HG03575 (cell line): ENCODE data around the gene ST8SIA1.
"Not testable (repeated sequence)": the region's sequence is repeated elsewhere in the genome, so short reads cannot be mapped to it uniquely, and the experiment has no call there.

Experiments used
- ATAC-seq: cut with Tn5 transposase; IDR thresholded peaks from one replicate; pipeline ENCODE4 v1.9.1; 2021; ENCODE audit not compliant: unreplicated experiment, insufficient number of reproducible peaks, low FRiP score; ENCODE audit errors: extremely low read depth

ST8SIA1 gene, protein sequence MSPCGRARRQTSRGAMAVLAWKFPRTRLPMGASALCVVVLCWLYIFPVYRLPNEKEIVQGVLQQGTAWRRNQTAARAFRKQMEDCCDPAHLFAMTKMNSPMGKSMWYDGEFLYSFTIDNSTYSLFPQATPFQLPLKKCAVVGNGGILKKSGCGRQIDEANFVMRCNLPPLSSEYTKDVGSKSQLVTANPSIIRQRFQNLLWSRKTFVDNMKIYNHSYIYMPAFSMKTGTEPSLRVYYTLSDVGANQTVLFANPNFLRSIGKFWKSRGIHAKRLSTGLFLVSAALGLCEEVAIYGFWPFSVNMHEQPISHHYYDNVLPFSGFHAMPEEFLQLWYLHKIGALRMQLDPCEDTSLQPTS

DNA sequence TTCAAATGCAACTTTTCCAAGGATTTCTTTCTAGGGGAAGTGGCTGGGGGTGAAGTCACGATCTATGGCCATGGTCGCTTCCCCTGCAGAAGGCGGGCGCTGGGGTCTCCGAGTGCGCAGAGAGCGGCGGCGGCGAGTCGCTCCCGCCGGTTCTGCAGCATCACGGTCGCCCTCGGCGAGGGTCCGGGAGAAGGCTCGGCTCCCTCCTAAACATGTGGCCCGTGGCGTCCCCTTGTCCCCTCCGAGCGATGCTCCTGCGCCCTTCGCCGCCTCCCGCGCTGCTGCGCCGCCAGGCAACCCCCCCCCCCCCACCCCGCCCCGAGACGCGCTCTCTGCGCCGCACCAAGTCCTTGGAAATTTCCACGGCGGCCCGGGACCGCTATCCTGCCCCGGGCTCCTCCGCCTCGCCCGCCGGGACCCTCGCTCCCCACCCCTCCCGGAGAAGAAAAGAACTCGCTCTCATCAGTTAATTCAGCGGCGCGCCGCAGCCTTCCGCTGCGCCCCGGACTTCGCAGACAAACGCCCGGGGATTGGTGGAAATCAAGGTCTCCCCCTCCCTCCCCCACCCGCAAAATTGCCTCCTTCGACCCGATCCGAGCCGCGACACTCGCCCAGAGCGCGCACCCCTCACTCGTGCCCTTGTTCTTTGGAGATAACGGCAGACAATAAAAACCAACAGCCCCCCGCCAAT lies at the start of gene ST8SIA1:
ST8SIA1 (minus strand) TSS at position 298 of the 691 bp plus-strand sequence. CDS start 475 bp downstream, outside the sequence.
- no peak for ATAC-seq

GRCh38 chr12:22380031-22380430 lies 45.5 kb upstream of the ST8SIA1 start:
- ATAC-seq, result no peak

- no peak for ATAC-seq
Observed at GRCh38 chr12:22377731-22378496, 43.4 kb upstream of the ST8SIA1 start.

DNA sequence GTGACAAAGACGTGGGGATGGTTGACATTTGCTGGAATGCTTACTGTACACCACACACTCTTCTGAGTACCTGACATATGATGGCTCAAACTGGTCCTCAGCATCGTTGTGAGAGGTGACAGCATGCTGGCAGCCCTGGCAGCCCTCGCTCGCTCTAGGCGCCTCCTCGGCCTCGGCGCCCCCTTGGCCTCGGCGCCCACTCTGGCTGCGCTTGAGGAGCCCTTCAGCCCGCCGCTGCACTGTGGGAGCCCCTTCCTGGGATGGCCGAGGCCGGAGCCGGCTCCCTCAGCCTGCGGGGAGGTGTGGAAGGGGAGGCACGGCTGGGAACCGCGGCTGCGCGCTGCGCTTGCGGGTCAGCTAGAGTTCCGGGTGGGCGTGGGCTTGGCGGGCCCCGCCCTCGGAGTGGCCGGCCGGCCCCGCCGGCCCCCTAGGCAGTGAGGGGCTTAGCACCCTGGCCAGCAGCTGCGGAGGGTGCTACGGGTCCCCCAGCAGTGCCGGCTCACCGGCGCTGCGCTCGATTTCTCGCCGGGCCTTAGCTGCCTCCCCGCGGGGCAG lies 42.2 kb upstream of the ST8SIA1 start:
- not testable (repeated sequence) for ATAC-seq

GRCh38 chr12:22374508-22374907 lies 40.0 kb upstream of the ST8SIA1 start:
- ATAC-seq, result no peak

GRCh38 chr12:22372277-22372837 lies 37.9 kb upstream of the ST8SIA1 start:
- ATAC-seq, result no peak

- ATAC-seq, result no peak
Observed at GRCh38 chr12:22366181-22366580, 31.7 kb upstream of the ST8SIA1 start.

- ATAC-seq, result no peak
Observed at GRCh38 chr12:22361785-22362184, 27.3 kb upstream of the ST8SIA1 start.

DNA sequence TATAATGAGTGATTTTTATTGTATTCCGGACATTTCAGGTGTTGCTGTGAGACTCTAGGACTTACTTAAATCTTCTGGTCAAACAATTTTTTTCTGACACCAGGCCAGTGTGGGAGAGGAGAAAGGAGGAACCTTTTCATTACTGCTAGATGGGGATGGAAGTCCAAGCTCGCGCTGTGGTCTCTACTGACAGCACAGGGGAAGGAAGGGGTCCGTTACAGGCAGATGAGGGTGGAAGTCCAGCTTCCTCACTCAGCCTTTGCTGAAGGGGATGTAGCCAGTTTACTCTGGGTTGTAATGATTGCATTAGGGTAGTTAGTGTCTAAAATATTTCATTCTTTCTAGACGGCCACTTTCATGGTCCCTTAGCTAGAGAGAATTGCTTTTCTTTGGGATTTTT lies 26.3 kb upstream of the ST8SIA1 start:
- ATAC-seq, result no peak

DNA sequence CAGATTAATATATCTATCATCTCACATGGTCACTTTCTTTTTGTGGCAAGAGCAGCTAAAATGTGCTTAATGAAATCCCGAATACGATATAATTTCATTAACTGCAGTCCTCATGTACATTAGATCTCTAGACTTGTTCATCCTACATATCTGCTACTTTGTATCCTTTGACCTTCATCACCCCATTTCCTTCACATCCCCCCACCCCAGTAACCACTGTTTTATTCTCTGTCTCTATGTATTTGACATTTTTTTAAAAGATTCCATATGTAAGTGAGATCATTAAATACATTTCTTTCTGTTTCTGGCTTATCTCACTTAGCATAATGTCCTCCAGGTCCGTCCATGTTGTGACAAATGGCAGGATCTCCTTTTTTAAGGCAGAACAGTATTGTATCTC lies 23.0 kb upstream of the ST8SIA1 start:
- ATAC-seq, result no peak

GRCh38 chr12:22356231-22356630 lies 21.7 kb upstream of the ST8SIA1 start:
- ATAC-seq, result no peak

GRCh38 chr12:22355011-22355580 lies 20.6 kb upstream of the ST8SIA1 start:
- no peak for ATAC-seq

DNA sequence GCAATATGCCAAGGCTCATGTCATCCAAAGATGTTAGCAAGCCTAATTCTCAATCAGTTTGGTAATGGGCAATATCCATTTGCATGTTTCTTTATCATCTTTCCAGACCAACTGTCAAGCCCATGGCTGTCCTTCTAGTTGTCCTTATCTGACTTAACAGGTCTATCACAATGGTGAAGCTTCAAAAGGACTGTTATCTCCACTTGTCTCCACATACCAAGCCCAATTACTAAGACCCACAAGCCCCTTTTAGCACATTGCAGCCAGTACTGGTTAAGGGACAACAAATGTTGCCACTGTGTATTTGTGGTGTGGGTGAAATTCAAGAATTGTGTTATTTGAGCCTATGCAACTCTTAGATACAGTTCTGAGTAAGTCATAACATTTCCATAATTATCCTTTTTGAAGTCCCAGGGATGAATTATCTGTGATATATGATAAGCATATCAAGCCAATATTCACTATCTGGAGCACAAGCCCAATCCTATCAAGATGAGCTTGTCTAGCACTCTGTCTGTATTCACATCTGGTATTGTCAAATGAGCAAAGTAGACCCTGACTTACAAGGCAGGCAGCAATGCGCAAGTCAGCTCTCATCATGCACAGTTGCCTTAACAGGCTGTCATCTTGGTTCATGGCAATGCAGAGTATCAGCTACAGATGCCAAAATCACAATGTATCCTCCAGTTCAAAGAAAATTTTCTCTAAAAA lies 19.3 kb upstream of the ST8SIA1 start:
- no peak for ATAC-seq

DNA sequence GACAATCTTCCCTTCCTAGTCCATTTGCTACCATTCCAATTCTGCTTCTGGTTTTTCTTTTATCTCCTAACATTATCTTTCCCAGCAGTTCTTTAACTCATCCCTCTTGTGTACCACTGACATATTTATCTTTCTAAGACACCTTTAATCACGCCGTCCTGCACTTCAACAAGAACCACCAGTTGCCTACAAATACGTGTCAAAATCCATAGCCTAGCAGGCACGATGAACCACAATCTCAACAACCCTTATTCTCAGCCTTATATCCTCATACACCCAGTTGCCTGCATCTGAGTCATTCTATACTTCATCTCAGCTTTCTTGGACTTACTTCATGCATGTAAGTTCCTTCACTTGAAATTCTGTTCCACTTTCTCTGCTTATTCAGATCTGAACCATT lies 16.4 kb upstream of the ST8SIA1 start:
- ATAC-seq, result no peak

DNA sequence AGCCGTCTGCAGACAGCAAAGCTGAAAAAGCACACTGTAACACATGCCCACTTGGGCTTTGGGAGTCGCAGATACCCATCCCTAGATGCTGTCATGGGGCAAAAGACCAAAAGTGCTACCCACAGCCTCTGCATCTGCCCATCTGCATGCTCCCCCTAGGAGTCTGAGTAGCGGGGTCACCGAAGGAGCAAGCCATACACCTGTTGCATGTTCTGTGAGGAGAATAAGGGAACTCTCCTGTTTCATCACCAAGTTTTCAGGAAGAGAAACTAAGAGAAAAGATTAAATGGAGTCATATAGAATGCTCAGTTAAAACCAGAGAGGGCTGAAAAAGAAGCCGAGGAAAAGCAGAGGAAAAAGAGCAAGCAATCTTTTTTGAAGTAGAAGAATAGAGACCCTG lies 13.7 kb upstream of the ST8SIA1 start:
- no peak for ATAC-seq

DNA sequence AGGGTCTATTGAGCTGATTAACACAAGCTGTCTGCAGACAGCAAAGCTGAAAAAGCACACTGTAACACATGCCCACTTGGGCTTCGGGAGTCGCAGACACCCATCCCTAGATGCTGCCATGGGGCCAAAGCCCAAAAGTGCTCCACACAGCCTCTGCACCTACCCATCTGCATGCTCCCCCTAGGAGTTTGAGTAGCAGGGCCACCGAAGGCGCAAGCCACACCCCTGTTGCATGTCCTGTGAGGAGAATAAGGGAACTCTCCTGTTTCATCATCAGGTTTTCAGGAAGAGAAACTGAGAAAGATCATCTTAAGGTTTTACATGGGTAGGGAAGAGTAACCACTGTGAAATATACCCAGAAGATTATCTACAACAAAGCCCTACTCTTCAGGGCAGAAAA lies 5.6 kb upstream of the ST8SIA1 start:
- ATAC-seq, result no peak

DNA sequence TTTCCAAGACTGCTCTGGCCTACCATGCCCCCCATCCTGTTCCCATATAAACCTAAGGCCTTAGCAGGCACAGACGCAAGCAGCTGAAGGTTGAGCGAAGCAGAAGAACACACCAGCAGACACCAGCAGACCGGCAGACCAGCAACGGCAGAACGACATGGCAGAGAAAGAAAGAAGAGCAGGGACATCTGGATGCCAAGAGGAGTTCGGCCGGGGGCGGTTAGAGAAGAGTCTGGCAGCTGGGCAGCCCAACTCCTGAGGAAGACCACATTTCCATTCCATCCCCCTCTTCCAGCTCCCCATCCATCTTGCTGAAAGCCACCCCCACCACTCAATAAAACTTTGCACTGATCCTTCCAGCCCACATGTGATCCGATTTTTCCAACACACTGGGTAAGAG lies 5.2 kb upstream of the ST8SIA1 start:
- ATAC-seq, result no peak

- ATAC-seq, result no peak
Observed at GRCh38 chr12:22335794-22336166, 1.3 kb upstream of the ST8SIA1 start.
